AG10803 (cell line): ENCODE measurements around the gene NLRP13.

Experiments used
- DNase-seq: peaks from one replicate; pipeline ENCODE4 v3.0.0; 2010; ENCODE audit warnings: low read depth
- H3K4me3 ChIP-seq: 2 replicates; pipeline ENCODE4 v1.5.1; 2011; ENCODE audit warnings: mild to moderate bottlenecking, low read length, control low read depth
- TF ChIP-seq, protein P1 (sequence below): conservative IDR thresholded peaks from 2 replicates; pipeline ENCODE4 v1.5.1; 2011; ENCODE audit warnings: mild to moderate bottlenecking, low read length, control low read depth, inconsistent platforms

NLRP13 gene

DNA sequence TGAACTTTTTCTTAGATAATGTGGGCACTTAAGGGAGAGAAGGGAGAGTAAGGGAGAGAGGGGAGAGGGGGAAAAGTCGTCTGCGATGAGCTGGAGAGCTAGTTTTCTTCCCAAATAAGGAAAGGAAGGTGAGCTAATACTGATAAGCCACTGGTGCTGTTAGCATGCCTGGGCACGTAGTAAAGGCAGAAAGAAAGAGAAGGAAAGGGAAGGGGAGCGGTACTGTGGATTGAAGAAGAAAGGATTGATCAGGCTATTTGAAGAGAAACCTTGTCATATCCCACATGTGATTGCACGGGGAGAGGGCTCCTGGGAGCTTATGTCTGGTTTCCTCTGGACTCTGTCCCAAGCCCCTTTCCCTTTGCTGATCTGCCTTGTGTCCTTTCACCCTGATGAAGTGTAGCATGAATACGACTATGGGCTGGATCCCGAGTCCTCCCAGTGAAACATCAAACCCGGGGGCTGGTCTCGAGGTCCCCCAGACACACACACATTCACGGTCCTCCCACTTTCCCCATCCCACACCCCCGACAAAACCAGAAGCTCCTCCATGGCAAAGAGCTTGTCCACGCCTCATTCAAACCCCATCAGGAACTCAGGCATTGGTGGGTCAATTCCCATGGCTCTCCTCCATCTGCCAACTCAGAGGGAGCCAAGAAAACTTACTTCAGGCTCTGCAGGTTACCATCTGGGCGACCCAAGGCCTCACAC lies 30.6 kb downstream of the NLRP13 start:
- no peak for DNase-seq
- TF ChIP-seq, protein P1, sequence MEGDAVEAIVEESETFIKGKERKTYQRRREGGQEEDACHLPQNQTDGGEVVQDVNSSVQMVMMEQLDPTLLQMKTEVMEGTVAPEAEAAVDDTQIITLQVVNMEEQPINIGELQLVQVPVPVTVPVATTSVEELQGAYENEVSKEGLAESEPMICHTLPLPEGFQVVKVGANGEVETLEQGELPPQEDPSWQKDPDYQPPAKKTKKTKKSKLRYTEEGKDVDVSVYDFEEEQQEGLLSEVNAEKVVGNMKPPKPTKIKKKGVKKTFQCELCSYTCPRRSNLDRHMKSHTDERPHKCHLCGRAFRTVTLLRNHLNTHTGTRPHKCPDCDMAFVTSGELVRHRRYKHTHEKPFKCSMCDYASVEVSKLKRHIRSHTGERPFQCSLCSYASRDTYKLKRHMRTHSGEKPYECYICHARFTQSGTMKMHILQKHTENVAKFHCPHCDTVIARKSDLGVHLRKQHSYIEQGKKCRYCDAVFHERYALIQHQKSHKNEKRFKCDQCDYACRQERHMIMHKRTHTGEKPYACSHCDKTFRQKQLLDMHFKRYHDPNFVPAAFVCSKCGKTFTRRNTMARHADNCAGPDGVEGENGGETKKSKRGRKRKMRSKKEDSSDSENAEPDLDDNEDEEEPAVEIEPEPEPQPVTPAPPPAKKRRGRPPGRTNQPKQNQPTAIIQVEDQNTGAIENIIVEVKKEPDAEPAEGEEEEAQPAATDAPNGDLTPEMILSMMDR, result no peak
- H3K4me3 ChIP-seq, result no peak overlapping the region

DNA sequence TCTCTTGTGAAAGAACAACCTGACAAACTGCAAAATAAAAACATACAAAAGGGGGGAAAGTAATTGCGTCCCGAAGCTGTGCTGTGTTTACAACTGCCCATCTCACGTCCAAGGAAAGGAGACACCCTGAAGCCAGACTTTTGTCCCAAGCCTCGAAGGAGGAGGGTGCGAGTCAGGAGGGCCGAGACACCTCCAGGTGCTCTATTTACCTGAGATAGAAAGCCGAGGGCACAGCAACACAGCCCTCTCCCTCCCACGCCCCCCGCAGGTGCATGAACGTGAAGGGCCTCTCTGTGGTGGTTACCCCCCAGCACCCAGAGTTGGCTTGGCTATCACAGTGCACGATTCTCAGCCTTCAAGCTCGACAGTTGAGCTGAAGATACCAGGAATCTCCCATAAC lies 33.2 kb downstream of the NLRP13 start:
- H3K4me3 ChIP-seq, result no peak overlapping the region
- TF ChIP-seq, protein P1, result no peak
- DNase-seq, result no peak

DNA sequence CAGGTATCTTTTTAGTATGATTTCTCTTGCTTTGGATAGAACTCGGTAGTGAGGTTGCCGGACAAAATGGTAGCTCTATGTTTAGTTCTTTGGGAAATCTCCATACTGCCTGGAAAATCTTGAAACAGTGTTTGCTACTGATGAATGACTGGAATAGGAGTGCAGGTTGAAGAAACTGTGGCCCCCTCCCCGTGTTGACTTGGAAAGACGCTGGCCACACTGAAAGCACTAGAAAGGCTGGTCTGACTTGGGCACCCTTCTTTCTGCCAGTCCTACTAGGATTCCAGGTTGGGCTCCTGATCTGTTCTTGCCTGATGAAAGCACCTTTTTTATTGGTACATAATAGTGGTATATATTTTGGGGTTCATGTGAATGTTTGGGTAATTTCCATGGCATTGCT lies 49.5 kb downstream of the NLRP13 start:
- no peak for DNase-seq
- no peak overlapping the region for H3K4me3 ChIP-seq
- TF ChIP-seq, protein P1, result no peak

- TF ChIP-seq, protein P1, result no peak
- no peak overlapping the region for H3K4me3 ChIP-seq
- no peak for DNase-seq
These were observed 54.9 kb downstream of the NLRP13 start for GRCh38 chr19:55877211-55877610.

GRCh38 chr19:55870736-55871135 lies 61.4 kb downstream of the NLRP13 start:
- DNase-seq, result no peak
- TF ChIP-seq, protein P1, result no peak
- no peak overlapping the region for H3K4me3 ChIP-seq

- TF ChIP-seq, protein P1, result no peak
- DNase-seq, result no peak
- no peak overlapping the region for H3K4me3 ChIP-seq
These were observed 65.0 kb downstream of the NLRP13 start for GRCh38 chr19:55867101-55867500.

DNA sequence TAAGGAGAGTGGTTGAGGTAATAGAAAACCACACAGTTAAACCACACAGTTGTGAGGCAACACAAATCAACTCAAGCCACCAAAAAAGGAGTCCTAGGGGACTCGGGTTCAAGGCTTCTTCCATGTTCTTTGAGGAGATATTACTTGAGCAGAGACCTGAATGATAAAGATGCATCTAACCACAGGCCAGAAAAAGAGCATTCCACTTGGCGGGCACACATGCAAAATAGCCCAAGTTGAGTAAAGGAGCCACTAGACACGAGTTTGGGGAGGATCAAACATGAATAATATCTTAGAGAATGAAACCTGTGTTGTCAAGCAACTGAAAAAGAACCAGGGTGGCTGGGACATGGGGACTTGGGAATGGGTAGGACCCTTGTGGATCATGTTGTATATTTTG lies 65.6 kb downstream of the NLRP13 start:
- TF ChIP-seq, protein P1, result no peak
- no peak for DNase-seq
- no peak overlapping the region for H3K4me3 ChIP-seq
